GM18505 (cell line): ENCODE measurements around the gene CCDC57.

Experiments
- ATAC-seq: cut with Tn5 transposase; IDR thresholded peaks from one replicate; pipeline ENCODE4 v1.9.1; 2021; ENCODE audit not compliant: unreplicated experiment
- POLR2A ChIP-seq: IDR thresholded peaks from 4 replicates; pipeline ENCODE4 v1.6.1; 2011; ENCODE audit warnings: borderline replicate concordance; ENCODE audit not compliant: insufficient read depth, insufficient read length; ENCODE audit errors: extremely low read depth

CCDC57 gene

GRCh38 chr17:82097184-82097918 lies 115.3 kb downstream of the CCDC57 start:
- peak; percentile 1 for ATAC-seq
- no peak for TF ChIP-seq POLR2A

- ATAC-seq: no peak
- TF ChIP-seq POLR2A: no peak
Observed at GRCh38 chr17:82096709-82097183, 115.9 kb downstream of the CCDC57 start.

GRCh38 chr17:82095777-82096708 lies 116.6 kb downstream of the CCDC57 start:
- no peak for TF ChIP-seq POLR2A
- no peak for ATAC-seq

GRCh38 chr17:82094931-82095776 lies 117.5 kb downstream of the CCDC57 start:
- no peak for TF ChIP-seq POLR2A
- no peak for ATAC-seq

GRCh38 chr17:82092995-82093751 lies 119.5 kb downstream of the CCDC57 start:
- no peak for TF ChIP-seq POLR2A
- no peak for ATAC-seq

- no peak for TF ChIP-seq POLR2A
- no peak for ATAC-seq
Observed at GRCh38 chr17:82092628-82092994, 120.0 kb downstream of the CCDC57 start.

- no peak for ATAC-seq
- no peak for TF ChIP-seq POLR2A
Observed at GRCh38 chr17:82092094-82092586, 120.5 kb downstream of the CCDC57 start.

GRCh38 chr17:82091264-82092066 lies 121.2 kb downstream of the CCDC57 start:
- TF ChIP-seq POLR2A: no peak
- ATAC-seq: no peak

GRCh38 chr17:82090549-82091263 lies 121.9 kb downstream of the CCDC57 start:
- TF ChIP-seq POLR2A: no peak
- ATAC-seq: no peak

GRCh38 chr17:82089723-82090548 lies 122.7 kb downstream of the CCDC57 start:
- TF ChIP-seq POLR2A: peak; percentile 9

More at GRCh38 chr17:82089723-82090548, 122.7 kb downstream of the CCDC57 start:
- ATAC-seq: no peak
